Measurements from ENCODE around the gene MICAL2. TPM values are rescaled to one million over a fixed set of nuclear protein-coding genes. Genes with fewer than 3 reads are reported as not detected.

MICAL2 gene
- total RNA-seq, 1 experiment from 2014 or later: 37.4 TPM

DNA sequence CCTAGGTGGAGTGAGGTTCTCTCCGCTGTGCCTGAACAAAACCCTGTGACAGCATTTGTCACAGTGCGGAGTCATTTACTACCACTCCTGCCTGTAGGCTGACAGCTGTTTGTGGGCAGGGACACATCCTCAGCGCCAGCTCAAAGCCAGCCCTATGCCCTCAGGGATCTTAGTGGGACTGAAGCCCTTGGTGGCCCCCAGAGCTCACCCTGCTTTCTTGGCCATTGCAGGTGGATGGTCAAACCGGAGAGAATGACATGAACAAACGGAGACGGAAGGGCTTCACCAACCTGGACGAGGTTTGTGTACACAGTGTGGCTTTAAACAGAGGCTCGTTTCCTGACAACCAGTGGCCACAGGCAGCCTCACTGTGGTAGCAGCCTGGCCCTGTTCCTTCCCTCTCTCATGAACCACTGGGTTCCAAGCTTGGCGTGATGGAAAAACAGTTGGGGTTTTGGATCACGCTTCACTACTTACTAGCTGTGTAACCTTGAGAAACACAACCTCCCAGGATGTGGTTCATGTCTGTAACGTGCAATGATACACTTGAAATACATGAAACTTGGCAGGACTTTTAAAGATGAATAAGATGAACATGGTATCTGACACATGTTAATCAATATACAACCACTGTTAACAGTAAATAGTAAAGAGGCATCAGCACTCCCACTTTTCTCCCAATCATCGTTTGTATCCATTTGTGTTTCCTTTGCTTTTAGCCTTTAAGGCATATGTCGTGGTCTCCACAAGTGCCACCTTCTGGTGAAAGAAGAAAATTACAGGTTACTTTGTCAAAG, 125.8 kb downstream of the MICAL2 start:
- Histone ChIP-seq H3K9me2 (ENCODE audit: insufficient read depth) (no peaks in the 10 kb centered on the region), H3K4me3 (replicated peaks in 1 of 2; ENCODE audit: low read depth in 1 of 2, low read length in 2 of 2) (no peak overlapping the region), H4K20me1 (ENCODE audit: insufficient read depth) (no peaks in the 10 kb centered on the region), H3K9me3 (ENCODE audit: control insufficient read depth in 1 of 2, insufficient read depth in 1 of 2, low read depth in 1 of 2, low read length in 2 of 2) (no peaks in the 10 kb centered on the region), H3K36me3 (ENCODE audit: control insufficient read depth in 1 of 2, insufficient read depth in 2 of 2, low read length in 2 of 2) (no peaks in the 10 kb centered on the region; a peak in 1 of 4 replicates), H3K4me1 (ENCODE audit: control insufficient read depth in 1 of 2, insufficient read depth in 2 of 2, low read length in 2 of 2) (peaks cover 4 to 23% of the 10 kb centered on the region in 2 experiments; a peak in 3 of 4 replicates), H3K79me2 (ENCODE audit: insufficient read depth, low read length) (no peaks in the 10 kb centered on the region), H3K27me3 (ENCODE audit: insufficient read depth, low read length) (no peaks in the 10 kb centered on the region), H2AFZ (ENCODE audit: low read depth, low read length, poor library complexity, severe bottlenecking) (no peak overlapping the region), H3K27ac (ENCODE audit: low read depth, low read length) (no peak overlapping the region), H3K9ac (ENCODE audit: low read length) (no peak overlapping the region), H3K4me2 (ENCODE audit: low read length) (no peak overlapping the region)
- RAD21 ChIA-PET (ENCODE audit: low non-redundant PET in 1 of 2, low total read pairs in 2 of 2, uncharacterized antibody in 2 of 2, unreplicated experiment in 2 of 2): interaction anchor here (0.6 to 1.1 kb wide), 5 partner anchors 54 to 188 kb away, joined by 3 read pairs; no protein-coding TSS in a partner anchor
- CTCF ChIA-PET: interaction anchor here (0.9 to 2.5 kb wide), 13 partner anchors 9 to 189 kb away, joined by 3 to 15 read pairs (median 4); no protein-coding TSS in a partner anchor
- intact Hi-C loops (cut with micrococcal nuclease): loop anchor here (1.0 to 10.0 kb wide), 4 partner anchors 114 to 189 kb away; no protein-coding TSS in a partner anchor
- BruUV-seq (replicated peaks): no TSS peak
- ATAC-seq: peak; percentile 75
- POLR2A ChIA-PET: interaction anchor here (1.3 kb wide), 1 partner anchor 148 kb away, joined by 4 read pairs; no protein-coding TSS in a partner anchor
- DNase-seq (ENCODE audit: low read depth, low spot score): peak; percentile 32
- TF ChIP-seq EZH2phosphoT487 (IDR thresholded peaks at IDR 0.05; ENCODE audit: borderline replicate concordance) (no peak), RAD21 (IDR thresholded peaks at IDR 0.05; ENCODE audit: low read depth) (peak; percentile 83), POLR2A (IDR thresholded peaks at IDR 0.05; ENCODE audit: borderline replicate concordance, extremely low read depth, insufficient read depth, insufficient read length) (no peak), ELF1 (IDR thresholded peaks at IDR 0.05; ENCODE audit: borderline replicate concordance, low read depth) (no peak), EGR1 (IDR thresholded peaks at IDR 0.05; ENCODE audit: low read depth) (no peak), TCF7L2 (IDR thresholded peaks at IDR 0.05; ENCODE audit: borderline replicate concordance, extremely low read depth, insufficient read depth, insufficient read length) (no peak)
- TF ChIP-seq, protein P1, sequence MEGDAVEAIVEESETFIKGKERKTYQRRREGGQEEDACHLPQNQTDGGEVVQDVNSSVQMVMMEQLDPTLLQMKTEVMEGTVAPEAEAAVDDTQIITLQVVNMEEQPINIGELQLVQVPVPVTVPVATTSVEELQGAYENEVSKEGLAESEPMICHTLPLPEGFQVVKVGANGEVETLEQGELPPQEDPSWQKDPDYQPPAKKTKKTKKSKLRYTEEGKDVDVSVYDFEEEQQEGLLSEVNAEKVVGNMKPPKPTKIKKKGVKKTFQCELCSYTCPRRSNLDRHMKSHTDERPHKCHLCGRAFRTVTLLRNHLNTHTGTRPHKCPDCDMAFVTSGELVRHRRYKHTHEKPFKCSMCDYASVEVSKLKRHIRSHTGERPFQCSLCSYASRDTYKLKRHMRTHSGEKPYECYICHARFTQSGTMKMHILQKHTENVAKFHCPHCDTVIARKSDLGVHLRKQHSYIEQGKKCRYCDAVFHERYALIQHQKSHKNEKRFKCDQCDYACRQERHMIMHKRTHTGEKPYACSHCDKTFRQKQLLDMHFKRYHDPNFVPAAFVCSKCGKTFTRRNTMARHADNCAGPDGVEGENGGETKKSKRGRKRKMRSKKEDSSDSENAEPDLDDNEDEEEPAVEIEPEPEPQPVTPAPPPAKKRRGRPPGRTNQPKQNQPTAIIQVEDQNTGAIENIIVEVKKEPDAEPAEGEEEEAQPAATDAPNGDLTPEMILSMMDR (IDR thresholded peaks at IDR 0.05 in 2 of 3, conservative IDR thresholded peaks at IDR 0.05 in 1 of 3; ENCODE audit: borderline replicate concordance in 1 of 3, insufficient read depth in 1 of 3, low read depth in 2 of 3, low read length in 2 of 3): peak; percentile 55 to 82 (median 69)

All from HCT116 (cell line).